DOHH2 (cell line): ENCODE data around the gene PCAT6.

Source experiments
- EZH2phosphoT487 ChIP-seq: fragments of 200-600 bp; sonication (generic); IDR thresholded peaks from 2 replicates; pipeline ENCODE4 v1.6.1; 2017; ENCODE audit warnings: borderline replicate concordance, mild to moderate bottlenecking, antibody characterized with exemption, low read length, moderate library complexity, mixed read lengths
- TF ChIP-seq, protein P1 (sequence below): fragments of 200-600 bp; sonication (generic); IDR thresholded peaks from one replicate; pipeline ENCODE4 v1.5.1; 2014; ENCODE audit warnings: antibody characterized with exemption, mild to moderate bottlenecking, low read depth, low read length; ENCODE audit not compliant: poor library complexity, severe bottlenecking

GRCh38 chr1:202850593-202851362 lies 40.0 kb downstream of the PCAT6 start:
- TF ChIP-seq EZH2phosphoT487 = no peak
- TF ChIP-seq, protein P1, sequence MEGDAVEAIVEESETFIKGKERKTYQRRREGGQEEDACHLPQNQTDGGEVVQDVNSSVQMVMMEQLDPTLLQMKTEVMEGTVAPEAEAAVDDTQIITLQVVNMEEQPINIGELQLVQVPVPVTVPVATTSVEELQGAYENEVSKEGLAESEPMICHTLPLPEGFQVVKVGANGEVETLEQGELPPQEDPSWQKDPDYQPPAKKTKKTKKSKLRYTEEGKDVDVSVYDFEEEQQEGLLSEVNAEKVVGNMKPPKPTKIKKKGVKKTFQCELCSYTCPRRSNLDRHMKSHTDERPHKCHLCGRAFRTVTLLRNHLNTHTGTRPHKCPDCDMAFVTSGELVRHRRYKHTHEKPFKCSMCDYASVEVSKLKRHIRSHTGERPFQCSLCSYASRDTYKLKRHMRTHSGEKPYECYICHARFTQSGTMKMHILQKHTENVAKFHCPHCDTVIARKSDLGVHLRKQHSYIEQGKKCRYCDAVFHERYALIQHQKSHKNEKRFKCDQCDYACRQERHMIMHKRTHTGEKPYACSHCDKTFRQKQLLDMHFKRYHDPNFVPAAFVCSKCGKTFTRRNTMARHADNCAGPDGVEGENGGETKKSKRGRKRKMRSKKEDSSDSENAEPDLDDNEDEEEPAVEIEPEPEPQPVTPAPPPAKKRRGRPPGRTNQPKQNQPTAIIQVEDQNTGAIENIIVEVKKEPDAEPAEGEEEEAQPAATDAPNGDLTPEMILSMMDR = no peak
